NCI-H526 treated with DMSO at 0.1 percent for 48 hours (cell line): ENCODE data around the gene PSAT1.

Experiments used
- DNase-seq: peaks from one replicate; lab custom pipeline; 2025; lab: John Stamatoyannopoulos, UW

PSAT1 gene

GRCh38 chr9:78316166-78316892 is 19.4 kb downstream of the PSAT1 start:
- no peak for DNase-seq

GRCh38 chr9:78319197-78320029 is 22.5 kb downstream of the PSAT1 start:
- no peak for DNase-seq

GRCh38 chr9:78320030-78320693 is 23.2 kb downstream of the PSAT1 start:
- DNase-seq: no peak

- no peak for DNase-seq
Measured at GRCh38 chr9:78320875-78321496, 24.1 kb downstream of the PSAT1 start.

GRCh38 chr9:78321505-78321904 is 24.6 kb downstream of the PSAT1 start:
- DNase-seq: no peak

- no peak for DNase-seq
Measured at GRCh38 chr9:78324068-78324650, 27.2 kb downstream of the PSAT1 start.

- no peak for DNase-seq
Measured at GRCh38 chr9:78324682-78325081, 27.8 kb downstream of the PSAT1 start.

GRCh38 chr9:78325343-78325742 is 28.4 kb downstream of the PSAT1 start:
- DNase-seq: no peak

- no peak for DNase-seq
Measured at GRCh38 chr9:78325846-78326360, 29.0 kb downstream of the PSAT1 start.

GRCh38 chr9:78326564-78326963 is 29.6 kb downstream of the PSAT1 start:
- no peak for DNase-seq

- no peak for DNase-seq
Measured at GRCh38 chr9:78332381-78332780, 35.5 kb downstream of the PSAT1 start.

GRCh38 chr9:78348848-78349247 is 51.9 kb downstream of the PSAT1 start:
- no peak for DNase-seq

GRCh38 chr9:78351816-78352215 is 54.9 kb downstream of the PSAT1 start:
- DNase-seq: no peak

GRCh38 chr9:78354324-78354973 is 57.5 kb downstream of the PSAT1 start:
- DNase-seq: no peak

GRCh38 chr9:78354989-78355388 is 58.1 kb downstream of the PSAT1 start:
- DNase-seq: no peak

- no peak for DNase-seq
Measured at GRCh38 chr9:78356634-78357033, 59.7 kb downstream of the PSAT1 start.

GRCh38 chr9:78357165-78357873 is 60.4 kb downstream of the PSAT1 start:
- no peak for DNase-seq

- no peak for DNase-seq
Measured at GRCh38 chr9:78358329-78359051, 61.6 kb downstream of the PSAT1 start.

- no peak for DNase-seq
Measured at GRCh38 chr9:78363221-78363620, 66.3 kb downstream of the PSAT1 start.
